A549 treated with ZK216348 at 1 μM for 4 hours (cell line): ENCODE measurements around the gene ITGAE. TPM values are rescaled to one million over a fixed set of nuclear protein-coding genes. Genes with fewer than 3 reads are reported as not detected.

Experiments used
- total RNA-seq: library from RNA; stranded (reverse); fragments of 200-300 nt; extraction: Qiagen RNA extraction; gene quantifications from 5 replicates; pipeline ENCODE4 v1.2.3, GENCODE V29; 2022; ENCODE audit warnings: low read depth

ITGAE gene
- 81.5 to 101 TPM (median 95.8 TPM) in 5 replicates for total RNA-seq

GRCh38 chr17:3800362-3801271, at the start of gene ITGAE:
TSS of gene ITGAE (minus strand) at chr17:3801188. CDS start at chr17:3801144, 44 bp downstream.

GRCh38 chr17:3845621-3846436, 44.8 kb upstream of the ITGAE start, which contains the start of gene NCBP3:
TSS of gene NCBP3 (minus strand) at chr17:3846246. CDS start at chr17:3846223, 23 bp downstream.

GRCh38 chr17:3723556-3724377, 77.2 kb downstream of the ITGAE start, which contains the start of gene HASPIN:
TSS of gene HASPIN (plus strand) at chr17:3723903. CDS start at chr17:3723936, 33 bp downstream.

GRCh38 chr17:3695723-3696411, 105.1 kb downstream of the ITGAE start, which contains the start of gene P2RX5:
TSS of gene P2RX5 (minus strand) at chr17:3696155. CDS start at chr17:3696005, 150 bp downstream.

GRCh38 chr17:3668279-3669084, 132.5 kb downstream of the ITGAE start, which contains the start of the genes EMC6 and TAX1BP3:
TSS of gene EMC6 (plus strand) at chr17:3668812. CDS start at chr17:3669147, 335 bp downstream.
TSS of gene TAX1BP3 (minus strand) at chr17:3668578. CDS start at chr17:3668526, 52 bp downstream.

Other genes with a start within 250 kb of the ITGAE start
- gene TRPV3, start 243.4 kb downstream of the ITGAE start, total RNA-seq: 0.15 to 0.92 TPM (median 0.33 TPM) in 5 replicates
- gene TRPV1, start 191.8 kb downstream of the ITGAE start, total RNA-seq: 3.9 to 5.3 TPM (median 4.9 TPM) in 5 replicates
- 10.5 to 17.7 TPM (median 16.4 TPM) in 5 replicates for gene SHPK, start 164.9 kb downstream of the ITGAE start, total RNA-seq
- 11.8 to 16.0 TPM (median 13.6 TPM) in 5 replicates for gene CTNS, start 164.4 kb downstream of the ITGAE start, total RNA-seq
- 273 to 364 TPM (median 322 TPM) in 5 replicates for gene TAX1BP3, start 132.6 kb downstream of the ITGAE start, total RNA-seq
- gene EMC6, start 132.4 kb downstream of the ITGAE start, total RNA-seq: 114 to 166 TPM (median 151 TPM) in 5 replicates
- 14.6 to 26.1 TPM (median 23.8 TPM) in 5 replicates for gene P2RX5, start 105.0 kb downstream of the ITGAE start, total RNA-seq
- gene HASPIN, start 77.3 kb downstream of the ITGAE start, total RNA-seq: 12.3 to 14.9 TPM (median 13.3 TPM) in 5 replicates
- gene NCBP3, start 45.1 kb upstream of the ITGAE start, total RNA-seq: 27.7 to 36.5 TPM (median 32.2 TPM) in 5 replicates
- gene CAMKK1, start 91.9 kb upstream of the ITGAE start, total RNA-seq: 17.9 to 21.0 TPM (median 20.2 TPM) in 5 replicates
- 0.05 TPM in 1 of 5 replicates, not detected in the others for gene P2RX1, start 115.3 kb upstream of the ITGAE start, total RNA-seq
- 3.5 to 5.8 TPM (median 4.9 TPM) in 5 replicates for gene ATP2A3, start 163.2 kb upstream of the ITGAE start, total RNA-seq